GM18508 (cell line): ENCODE data around the gene PDE1A.

Experiments used
- ATAC-seq: cut with Tn5 transposase; IDR thresholded peaks from one replicate; pipeline ENCODE4 v1.9.1; 2021; ENCODE audit warnings: moderate number of reproducible peaks; ENCODE audit not compliant: insufficient read depth, unreplicated experiment

PDE1A gene

DNA sequence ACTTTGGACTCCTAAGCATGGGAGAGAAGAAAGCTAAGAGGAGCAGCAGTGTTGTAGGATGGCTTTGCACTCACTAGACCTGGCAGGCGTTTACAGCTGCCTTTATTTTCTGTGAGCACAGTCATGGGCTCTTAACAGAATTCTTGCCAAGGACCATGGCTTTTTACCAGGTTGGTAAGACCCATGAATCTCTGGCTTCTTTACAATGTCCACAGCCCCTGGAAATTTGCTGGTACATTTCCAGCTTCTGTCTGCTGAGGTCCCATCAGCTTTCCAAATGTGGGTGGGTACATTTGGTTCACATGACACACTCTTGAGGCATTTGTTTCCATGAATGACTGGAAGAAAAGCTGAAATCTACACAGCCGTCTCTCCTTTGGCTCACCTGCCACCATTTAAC is 278.5 kb downstream of the PDE1A start:
- no peak for ATAC-seq

DNA sequence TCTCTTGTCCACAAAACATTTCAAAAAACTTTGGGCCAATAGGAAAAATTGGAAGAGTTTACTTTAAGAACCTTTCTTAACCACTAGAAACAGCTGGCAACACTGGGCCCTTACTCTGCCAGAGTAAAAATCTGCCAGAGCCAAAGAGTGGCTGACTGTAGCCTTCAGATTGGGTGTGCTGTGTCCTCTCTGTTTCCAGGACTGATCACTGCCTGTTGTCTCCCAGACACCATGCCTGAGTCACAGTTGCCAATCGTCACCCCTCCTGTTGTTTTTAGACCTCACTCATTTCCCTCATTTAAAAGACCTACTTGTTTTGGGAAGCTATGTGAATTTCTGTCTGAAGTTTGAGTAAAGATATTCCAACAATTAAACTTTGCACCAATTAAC is 282.1 kb downstream of the PDE1A start:
- no peak for ATAC-seq

DNA sequence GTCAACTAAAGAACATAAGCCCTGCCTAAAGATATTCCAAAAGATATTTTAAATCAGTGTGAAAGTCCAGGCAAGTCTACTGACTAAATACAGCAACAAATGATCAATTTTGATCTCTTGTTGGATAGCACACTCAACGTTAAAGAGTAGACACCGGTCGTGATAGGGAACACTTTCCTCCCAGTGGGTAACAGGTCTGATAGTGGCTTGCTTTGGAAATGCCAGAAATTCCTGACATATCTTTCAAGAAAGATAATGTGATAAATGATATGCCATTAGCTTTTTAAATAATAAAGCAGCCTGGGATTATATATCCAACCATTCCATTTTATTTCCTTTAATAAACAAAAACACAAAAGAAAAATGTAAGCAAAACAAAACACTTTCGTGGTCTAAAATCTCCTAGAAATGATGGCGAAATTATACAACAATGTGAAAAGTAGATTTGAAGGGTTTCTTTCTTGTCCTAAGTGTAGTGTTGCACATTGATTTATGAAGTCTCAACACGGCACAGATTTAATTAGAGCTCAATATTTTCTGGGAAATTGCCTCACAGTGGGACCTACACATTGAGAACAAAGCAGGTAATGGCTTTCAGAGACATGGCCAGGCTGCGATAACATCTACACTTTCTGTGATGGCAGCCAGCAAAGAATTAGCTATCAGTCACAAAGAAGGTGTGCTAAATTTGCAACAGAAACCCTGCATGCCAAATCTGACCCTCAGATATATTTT is 282.6 kb downstream of the PDE1A start:
- no peak for ATAC-seq

DNA sequence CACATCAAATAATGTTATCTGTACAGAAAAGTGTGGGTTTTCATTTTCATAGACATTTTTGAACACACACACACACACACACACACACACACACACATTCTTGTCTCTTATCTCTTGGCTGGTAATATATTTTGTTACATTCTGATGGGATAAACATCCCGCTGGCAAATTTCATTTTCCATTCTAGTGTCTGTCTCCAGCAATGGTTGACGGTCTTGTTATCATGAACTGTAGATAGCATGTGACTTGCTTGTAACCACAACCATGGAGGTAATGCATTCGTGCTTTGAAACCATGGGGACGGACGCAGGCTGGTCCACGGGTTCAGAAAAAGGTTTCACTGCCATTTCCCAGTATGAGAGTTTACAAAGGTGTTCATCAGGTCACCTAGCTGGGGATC is 284.8 kb downstream of the PDE1A start:
- no peak for ATAC-seq

DNA sequence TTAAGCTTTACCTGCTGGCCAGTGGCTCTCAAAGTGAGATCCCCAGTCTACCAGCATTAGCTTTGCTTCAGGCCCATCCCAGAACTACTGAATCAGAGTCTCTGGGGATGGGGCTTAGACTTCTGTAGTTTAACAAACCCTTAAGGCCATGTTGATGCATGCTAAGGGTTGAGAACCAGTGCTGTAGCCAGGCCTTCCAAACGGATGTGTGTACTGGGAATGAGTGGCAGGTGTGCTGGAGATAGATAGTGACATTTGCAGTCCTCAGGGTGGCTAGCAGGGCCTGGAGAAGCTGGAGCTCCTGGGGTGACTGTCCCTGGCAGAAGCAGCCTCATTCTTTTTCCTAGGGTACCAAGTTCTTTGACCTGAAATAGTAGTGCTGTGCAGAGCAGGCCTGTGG is 292.6 kb downstream of the PDE1A start:
- no peak for ATAC-seq

DNA sequence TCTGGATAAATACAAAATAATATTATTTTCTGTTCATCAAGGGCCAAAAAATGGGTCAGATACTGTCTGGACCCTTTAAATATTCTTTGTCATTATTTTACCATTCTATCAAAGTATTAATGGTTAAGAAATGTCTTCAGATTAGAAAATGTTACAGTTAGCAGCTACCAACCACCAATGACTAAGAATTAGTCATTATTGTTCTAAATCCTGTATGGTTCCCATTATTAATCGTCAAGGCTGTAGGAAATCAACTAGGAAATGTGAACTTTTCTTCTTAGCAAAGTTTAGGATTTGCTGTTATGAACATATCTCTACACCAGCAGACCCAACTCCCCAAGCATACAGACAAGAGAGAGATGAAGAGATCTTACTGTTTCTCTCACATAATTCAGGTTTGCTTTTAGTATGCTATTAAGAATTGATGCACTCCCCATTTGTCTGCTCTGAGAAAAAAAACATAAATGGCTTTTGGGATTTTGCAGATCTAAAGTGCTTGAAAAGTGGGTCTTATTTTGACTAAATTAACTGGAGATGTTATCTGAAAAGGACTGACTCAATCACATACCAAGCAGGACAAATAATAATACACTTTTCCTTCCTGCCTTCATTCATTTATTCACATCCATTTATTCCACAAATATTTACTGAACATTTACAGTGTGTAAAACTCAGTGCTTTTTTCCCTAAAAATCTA is 293.5 kb downstream of the PDE1A start:
- no peak for ATAC-seq

DNA sequence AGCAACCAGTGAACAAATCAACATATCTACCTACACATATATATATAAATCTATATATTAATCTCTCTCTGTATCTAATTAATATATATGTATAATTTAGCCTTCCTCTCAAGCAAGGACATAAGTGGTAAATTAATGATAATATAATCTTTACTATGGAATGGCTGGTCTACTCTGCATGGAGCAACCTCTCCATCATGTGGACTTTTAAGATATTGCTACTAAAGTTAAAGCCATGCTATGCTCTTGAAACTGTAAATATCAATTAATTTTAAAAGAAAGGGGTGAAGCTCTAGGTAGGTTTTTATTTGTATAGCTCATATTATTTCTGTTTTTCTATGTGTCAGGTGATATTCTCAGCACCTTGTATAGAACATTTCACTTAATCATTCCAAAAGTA is 294.2 kb downstream of the PDE1A start:
- ATAC-seq = no peak

DNA sequence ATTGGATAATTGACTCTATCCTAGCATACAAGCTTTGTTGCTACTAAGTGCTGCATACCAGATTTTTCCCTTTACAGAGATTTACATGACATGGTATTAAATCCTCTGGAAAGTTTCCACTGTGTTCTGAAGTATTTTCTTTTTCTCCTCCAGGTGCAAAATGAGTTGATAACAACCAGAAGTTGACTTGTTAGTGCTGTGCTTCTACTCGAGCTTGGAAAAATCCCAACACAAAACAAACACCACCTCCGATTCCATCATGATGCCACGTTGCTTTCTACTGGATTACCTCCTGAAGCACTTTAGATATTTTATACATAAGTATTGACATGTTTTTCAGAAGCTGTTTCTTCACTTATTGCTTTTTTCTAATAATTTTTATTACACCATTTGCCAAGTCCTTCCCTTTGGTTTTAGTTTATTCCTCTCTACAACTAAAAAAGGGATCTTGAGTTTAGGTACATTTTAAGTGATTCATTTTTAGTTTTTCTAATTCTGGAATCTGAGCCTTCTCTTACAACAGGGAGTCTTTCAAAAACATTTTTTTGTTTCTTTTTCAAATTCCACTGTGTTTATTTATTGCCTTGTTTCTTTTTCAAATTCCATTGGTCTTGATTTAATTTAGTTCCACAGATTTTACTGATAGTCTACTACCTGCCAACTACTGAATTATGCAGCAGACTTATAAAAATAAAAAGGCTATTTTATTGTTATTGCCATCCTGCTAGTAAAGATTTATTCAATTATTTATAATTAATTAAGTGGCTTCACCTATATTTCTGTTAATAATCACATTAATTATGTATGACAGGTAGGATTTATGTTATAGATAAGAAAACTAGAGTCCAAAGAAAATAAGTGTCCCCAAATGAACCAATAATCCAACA is 297.8 kb downstream of the PDE1A start:
- ATAC-seq = no peak

DNA sequence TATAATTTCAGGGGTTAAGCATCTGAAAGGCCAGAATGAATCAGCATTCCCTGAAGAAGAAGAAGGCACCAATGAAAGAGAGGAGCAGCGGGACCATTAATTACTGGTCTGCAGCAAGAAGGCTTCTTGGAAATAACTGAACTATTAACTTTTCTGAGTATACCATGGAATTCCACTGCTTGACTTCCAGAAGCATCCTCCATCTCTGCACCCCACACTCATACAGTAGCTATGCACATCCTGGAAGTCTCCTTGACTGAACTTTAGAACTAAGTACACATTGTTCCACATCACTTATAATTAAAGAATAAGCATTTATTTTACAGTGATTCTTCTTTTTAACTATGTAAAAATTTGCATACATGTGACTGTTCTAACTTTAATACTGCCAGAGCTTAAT is 309.6 kb downstream of the PDE1A start:
- ATAC-seq = no peak

DNA sequence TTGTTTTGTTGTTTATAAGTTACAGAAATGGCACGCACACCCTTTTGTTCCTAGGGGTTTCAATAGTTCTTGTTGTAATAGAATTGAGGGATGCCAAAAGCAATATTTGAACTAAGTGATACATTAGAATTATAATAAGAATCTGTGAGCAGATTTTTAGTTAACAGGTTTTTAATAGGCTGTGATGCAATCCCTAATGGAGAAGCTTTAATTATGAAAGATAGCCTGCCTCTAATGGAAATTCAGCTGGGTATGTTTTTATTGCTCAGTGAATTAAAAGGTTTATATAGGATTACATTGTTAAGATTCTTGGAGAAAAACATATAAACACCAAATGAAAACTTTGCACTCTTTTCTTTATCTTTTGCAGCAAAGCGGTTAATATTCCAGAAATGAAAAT is 310.1 kb downstream of the PDE1A start:
- no peak for ATAC-seq

DNA sequence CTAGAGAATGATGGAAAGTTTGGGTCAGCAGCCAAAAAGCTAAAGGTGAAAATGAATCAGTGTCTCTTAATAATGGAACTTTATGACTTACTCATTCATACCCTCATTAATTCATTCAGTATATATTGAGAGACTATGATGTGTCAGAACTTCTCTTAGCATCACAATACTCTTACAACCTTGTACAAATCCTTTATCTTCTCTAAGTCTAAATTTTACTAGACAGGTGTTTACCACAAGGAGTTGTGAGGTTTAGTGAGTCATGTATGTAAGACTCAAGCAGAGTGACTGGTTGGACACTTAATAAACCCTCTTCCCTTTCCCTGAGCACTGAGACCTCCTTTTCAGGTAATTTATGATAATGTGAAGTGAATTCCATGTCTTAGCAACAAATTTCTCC is 311.6 kb downstream of the PDE1A start:
- no peak for ATAC-seq

DNA sequence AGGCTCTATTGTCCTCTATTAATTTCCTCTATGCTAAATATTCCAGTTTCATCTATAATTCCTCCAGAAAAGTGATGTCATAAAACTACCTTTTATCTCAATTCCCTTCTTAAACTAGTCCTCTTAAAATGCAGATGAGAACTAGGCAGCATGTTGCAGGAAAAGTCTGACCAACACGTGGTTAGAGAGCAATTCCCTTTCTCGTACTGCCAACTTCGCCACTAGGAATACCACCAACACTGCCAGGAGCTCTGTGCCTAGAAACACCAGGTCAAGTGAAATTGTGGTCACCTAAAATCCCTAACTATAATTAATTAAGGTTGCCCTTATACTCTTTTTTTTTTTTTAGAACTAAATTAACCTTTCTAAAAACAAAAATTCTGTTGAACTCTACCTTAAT is 313.5 kb downstream of the PDE1A start:
- no peak for ATAC-seq

DNA sequence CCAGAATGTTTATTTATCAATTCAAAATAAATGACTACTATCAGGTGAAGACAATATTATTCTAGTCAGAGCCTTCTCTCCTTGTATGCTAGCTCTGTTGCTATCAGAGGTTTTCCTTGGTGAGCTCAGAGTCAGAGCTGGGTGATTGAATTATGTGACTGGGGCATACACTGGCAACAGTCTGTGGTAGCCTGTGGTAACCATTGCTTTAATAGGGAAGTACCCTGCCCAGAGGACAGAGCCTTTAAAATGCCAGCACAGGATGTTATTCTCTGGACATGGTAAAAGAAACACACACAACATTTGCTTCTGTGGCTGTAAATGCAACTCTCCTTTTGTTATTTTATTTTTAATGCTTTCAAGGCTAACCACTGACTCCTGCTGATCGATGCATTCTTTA is 316.5 kb downstream of the PDE1A start:
- ATAC-seq = no peak

DNA sequence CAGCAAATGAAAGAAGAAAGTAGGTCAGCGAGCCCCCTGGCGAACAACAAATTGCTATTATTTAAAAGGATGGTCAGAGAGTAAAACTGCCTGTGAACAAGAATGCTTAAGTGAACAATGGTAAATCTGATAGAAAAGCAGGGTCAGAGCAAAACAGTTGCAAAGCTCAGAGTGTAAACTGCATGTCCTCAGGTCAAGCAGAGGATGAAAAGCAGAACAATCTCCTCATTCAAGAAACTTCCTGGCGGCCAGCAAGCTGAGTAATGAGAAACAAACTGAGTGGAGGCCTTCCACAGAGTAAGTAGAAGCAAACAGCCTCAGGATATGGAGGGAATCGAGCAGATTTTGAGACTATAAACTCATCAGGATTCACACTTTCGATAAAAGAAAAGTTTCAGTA is 323.3 kb downstream of the PDE1A start:
- no peak for ATAC-seq

DNA sequence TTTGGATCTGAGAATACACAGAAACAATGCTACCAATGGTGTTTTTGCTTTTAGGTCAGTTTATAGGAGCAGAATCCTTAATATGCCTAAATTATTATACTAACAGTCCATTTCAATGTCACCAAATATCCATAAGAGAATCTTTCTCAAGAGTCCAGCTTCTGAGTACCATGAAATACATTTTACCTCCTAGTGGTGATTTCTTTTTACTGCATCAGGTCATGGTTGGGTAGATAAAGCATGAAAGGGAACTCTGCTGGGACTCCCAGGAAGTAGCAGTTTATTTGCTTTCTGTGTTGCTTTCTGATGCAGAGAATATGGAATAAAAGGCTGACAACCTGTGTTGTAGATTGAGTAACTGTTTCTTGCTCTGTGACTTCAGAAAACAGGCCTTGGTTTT is 325.6 kb downstream of the PDE1A start:
- no peak for ATAC-seq

DNA sequence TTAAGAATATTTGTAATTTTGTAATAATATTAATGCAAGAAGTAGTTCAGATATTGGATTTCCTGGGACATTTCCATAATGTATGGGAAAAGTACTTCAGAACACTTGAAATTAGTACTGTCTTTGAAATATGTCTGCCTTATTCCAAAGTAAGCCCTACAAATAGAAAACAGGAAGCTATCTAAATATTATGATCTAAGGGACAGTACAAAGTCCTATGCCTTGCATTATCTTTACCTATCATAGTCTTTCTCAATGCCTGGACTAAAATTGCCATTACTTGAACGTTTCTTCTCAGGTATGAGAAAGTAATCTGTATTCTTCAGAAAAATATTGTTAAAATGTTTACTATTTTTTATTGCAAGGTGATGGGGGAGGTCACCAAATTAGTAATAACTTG is 328.2 kb downstream of the PDE1A start:
- no peak for ATAC-seq

DNA sequence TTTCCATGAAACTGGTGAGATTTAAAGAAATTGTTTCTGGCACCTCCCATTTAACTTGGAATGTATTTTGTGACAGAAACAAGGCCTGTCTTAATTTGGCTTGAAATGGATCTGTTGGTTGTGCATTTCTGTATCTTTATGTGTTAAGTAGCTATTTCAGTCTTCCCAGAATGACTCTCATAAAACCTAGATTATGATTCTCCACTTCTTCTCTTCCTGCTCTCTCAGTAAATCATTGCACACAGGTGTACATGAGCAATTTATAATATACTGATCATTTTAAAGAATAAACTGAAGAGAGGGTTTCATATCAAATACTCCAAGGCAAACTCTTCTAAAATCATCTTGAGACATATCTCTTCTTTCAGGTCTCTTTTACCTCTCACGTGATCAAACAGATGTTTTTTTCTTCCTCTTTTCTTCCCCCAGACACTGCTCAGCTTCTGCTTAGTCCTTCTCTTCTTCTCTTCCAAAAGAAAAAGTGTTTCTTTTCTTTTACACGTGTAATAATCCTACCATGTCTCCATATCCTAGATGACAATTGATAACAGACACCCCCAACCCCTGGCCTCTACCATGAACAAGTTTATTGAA is 329.2 kb downstream of the PDE1A start:
- ATAC-seq = no peak

DNA sequence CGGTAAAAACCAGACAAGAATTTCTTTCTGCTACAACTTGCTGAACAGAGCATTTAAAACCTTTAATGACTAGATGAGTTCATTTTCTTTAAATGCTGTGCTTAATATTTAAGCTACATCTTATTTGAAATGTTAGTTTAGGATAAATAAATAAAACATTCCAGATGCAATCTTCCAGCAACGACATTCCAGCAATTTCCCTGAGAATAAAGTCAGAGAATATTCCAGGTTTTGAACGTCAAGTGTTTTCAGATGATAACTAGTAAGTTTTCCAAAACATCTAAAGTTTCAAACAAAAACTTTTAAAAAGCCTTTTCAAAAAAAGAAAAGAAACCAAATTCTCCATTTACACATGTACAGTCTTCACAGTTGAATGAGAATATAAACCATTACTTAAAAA is 336.4 kb downstream of the PDE1A start:
- no peak for ATAC-seq
